Nephron (organoid): ENCODE measurements around the gene KLHDC8B.

Experiments
- H3K27ac Mint-ChIP-seq, 3 experiments: 2 replicates each; pipeline ENCODE4 v1.8.0; 2020; ENCODE audit warnings: mixed read lengths in 3 of 3, mild to moderate bottlenecking in 2 of 3, moderate library complexity in 1 of 3
- H3K27me3 Mint-ChIP-seq: 2 replicates; pipeline ENCODE4 v1.8.0; 2021; ENCODE audit warnings: low read depth, mild to moderate bottlenecking, moderate library complexity, mixed read lengths
- H3K36me3 Mint-ChIP-seq: 2 replicates; pipeline ENCODE4 v1.8.0; 2020; ENCODE audit warnings: low read depth, mixed read lengths
- H3K4me1 Mint-ChIP-seq: 2 replicates; pipeline ENCODE4 v1.8.0; 2020; ENCODE audit warnings: mixed read lengths
- H3K4me3 Mint-ChIP-seq, 3 experiments: 2 replicates each; pipeline ENCODE4 v1.8.0; 2020; ENCODE audit warnings: mild to moderate bottlenecking in 3 of 3, mixed read lengths in 3 of 3, moderate library complexity in 2 of 3
- H3K9me3 Mint-ChIP-seq: 2 replicates; pipeline ENCODE4 v1.8.0; 2020; ENCODE audit warnings: mixed read lengths
- CTCF ChIP-seq, 3 experiments: fragments of 200-600 bp; sonication (generic); IDR thresholded peaks; one replicate each; pipeline ENCODE4 v1.5.0; 2021; ENCODE audit warnings: antibody characterized with exemption in 3 of 3; ENCODE audit not compliant: unreplicated experiment in 3 of 3

Gene KLHDC8B

GRCh38 chr3:49158792-49159191 is 12.6 kb upstream of the KLHDC8B start:
- Mint-ChIP-seq H3K4me3 (no peak overlapping the region), H3K27ac (no peak overlapping the region), H3K9me3 (no peaks in the 10 kb centered on the region), H3K27me3 (no peaks in the 10 kb centered on the region), H3K4me1 (peaks cover 5% of the 10 kb centered on the region), H3K36me3 (peaks cover 7% of the 10 kb centered on the region)
- no peak for TF ChIP-seq CTCF (IDR thresholded peaks at IDR 0.05; ENCODE audit: unreplicated experiment in 3 of 3)

- H3K4me1 Mint-ChIP-seq: peaks cover 17% of the 10 kb centered on the region
- no peaks in the 10 kb centered on the region for H3K27me3 Mint-ChIP-seq
- H3K4me3 Mint-ChIP-seq: no peak overlapping the region
- no peaks in the 10 kb centered on the region for H3K9me3 Mint-ChIP-seq
- peaks cover 16% of the 10 kb centered on the region for H3K36me3 Mint-ChIP-seq
- no peak for TF ChIP-seq CTCF (IDR thresholded peaks at IDR 0.05; ENCODE audit: unreplicated experiment in 3 of 3)
- no peak overlapping the region for H3K27ac Mint-ChIP-seq
Observed at GRCh38 chr3:49161197-49161596, 10.2 kb upstream of the KLHDC8B start.

GRCh38 chr3:49161808-49162530 is 9.4 kb upstream of the KLHDC8B start:
- Mint-ChIP-seq H3K9me3 (no peaks in the 10 kb centered on the region), H3K27me3 (no peaks in the 10 kb centered on the region), H3K36me3 (peaks cover 16% of the 10 kb centered on the region), H3K4me3 (peak overlapping the region in 1 of 3 experiments; percentile 38), H3K27ac (no peak overlapping the region), H3K4me1 (peaks cover 17% of the 10 kb centered on the region)
- TF ChIP-seq CTCF (IDR thresholded peaks at IDR 0.05; ENCODE audit: unreplicated experiment in 3 of 3): no peak

GRCh38 chr3:49162751-49163419 is 8.5 kb upstream of the KLHDC8B start:
- Mint-ChIP-seq H3K4me1 (peaks cover 12% of the 10 kb centered on the region), H3K36me3 (peaks cover 16% of the 10 kb centered on the region), H3K27ac (no peak overlapping the region), H3K27me3 (no peaks in the 10 kb centered on the region), H3K9me3 (no peaks in the 10 kb centered on the region), H3K4me3 (peak overlapping the region in 1 of 3 experiments; percentile 34)
- TF ChIP-seq CTCF (IDR thresholded peaks at IDR 0.05; ENCODE audit: unreplicated experiment in 3 of 3): no peak

- H3K4me1 Mint-ChIP-seq: peaks cover 12% of the 10 kb centered on the region
- peak overlapping the region; percentile 96 to 98 (median 97) for H3K4me3 Mint-ChIP-seq
- no peaks in the 10 kb centered on the region for H3K9me3 Mint-ChIP-seq
- H3K27me3 Mint-ChIP-seq: no peaks in the 10 kb centered on the region
- H3K36me3 Mint-ChIP-seq: peaks cover 16% of the 10 kb centered on the region
- H3K27ac Mint-ChIP-seq: no peak overlapping the region
- TF ChIP-seq CTCF (IDR thresholded peaks at IDR 0.05; ENCODE audit: unreplicated experiment in 3 of 3): no peak
Observed at GRCh38 chr3:49163609-49164008, 7.8 kb upstream of the KLHDC8B start.
